Activated CD8-positive, alpha-beta T cell treated with anti-CD3 and anti-CD28 coated beads for 36 hours (primary cell): ENCODE measurements around the gene ADGRV1. TPM values are rescaled to one million over a fixed set of nuclear protein-coding genes. Genes with fewer than 3 reads are reported as not detected.

Source experiments
- ATAC-seq: fragments of 200-7000 bp; cut with Tn5 transposase; one replicate; pipeline ENCODE4 v1.10.0; 2021; ENCODE audit warnings: mild to moderate bottlenecking, moderate library complexity
- CTCF ChIA-PET: fragments of 350-600 bp; sonication (Branson Sonifier 250); formaldehyde crosslinking; loops from one replicate; lab custom pipeline; 2021; ENCODE audit warnings: antibody characterized with exemption; lab: Charles Lee
- POLR2A ChIA-PET: fragments of 350-600 bp; sonication (Branson Sonifier 250); formaldehyde crosslinking; loops from one replicate; lab custom pipeline; 2021; ENCODE audit warnings: antibody characterized with exemption; lab: Charles Lee
- DNase-seq: peaks from one replicate; pipeline ENCODE4 v3.0.0-alpha.2; 2020
- H3K27ac Mint-ChIP-seq: one replicate; pipeline ENCODE4 v1.8.0; 2021; ENCODE audit warnings: mild to moderate bottlenecking, mixed read lengths
- H3K27me3 Mint-ChIP-seq: one replicate; pipeline ENCODE4 v1.8.0; 2021; ENCODE audit warnings: mixed read lengths
- H3K36me3 Mint-ChIP-seq: one replicate; pipeline ENCODE4 v1.8.0; 2021; ENCODE audit warnings: low read depth, mixed read lengths
- H3K4me1 Mint-ChIP-seq: one replicate; pipeline ENCODE4 v1.8.0; 2021; ENCODE audit warnings: low read depth, mixed read lengths
- H3K4me3 Mint-ChIP-seq: one replicate; pipeline ENCODE4 v1.8.0; 2021; ENCODE audit warnings: mild to moderate bottlenecking, moderate library complexity, mixed read lengths
- H3K9me3 Mint-ChIP-seq: one replicate; pipeline ENCODE4 v1.8.0; 2021; ENCODE audit warnings: mixed read lengths
- intact Hi-C: fragments of 100-400 bp; cut with micrococcal nuclease; formaldehyde crosslinking; loops from one replicate; pipeline ENCODE4 v1.10.0; 2022
- total RNA-seq, 2 experiments: library from RNA; stranded (reverse); gene quantifications; one replicate each; pipeline ENCODE4 v1.2.3, GENCODE V29; 2021
- TF ChIP-seq, protein P1 (sequence below): fragments of 200-600 bp; IDR thresholded peaks from one replicate; pipeline ENCODE4 v1.8.0; 2022; ENCODE audit warnings: antibody characterized with exemption, mild to moderate bottlenecking

ADGRV1 gene
- total RNA-seq, 2 experiments from 2014 or later: 0.18 TPM; not detected in 1

DNA sequence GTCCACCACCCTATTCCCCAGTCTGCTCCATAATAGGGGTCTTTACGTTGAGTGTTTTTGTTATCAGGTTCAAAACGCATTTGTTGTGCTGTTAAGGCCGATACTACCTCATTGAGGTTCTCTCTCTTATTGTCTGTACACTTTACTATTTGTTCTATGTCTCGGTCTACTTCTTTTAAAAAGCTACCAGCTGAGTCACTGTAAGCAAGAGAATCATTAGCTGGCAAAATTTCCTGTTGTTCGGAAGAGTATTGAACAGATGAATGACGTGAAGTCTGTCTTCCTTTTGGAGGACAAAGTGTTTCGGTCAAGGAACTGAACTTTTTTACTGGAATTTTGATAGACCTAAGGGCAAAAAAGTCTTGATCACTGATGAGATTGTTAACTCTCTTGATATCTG lies 39.5 kb upstream of the ADGRV1 start:
- Mint-ChIP-seq H3K4me1 (peaks cover 8% of the 10 kb centered on the region), H3K27ac (no peak overlapping the region), H3K9me3 (no peaks in the 10 kb centered on the region), H3K4me3 (no peak overlapping the region), H3K36me3 (peaks cover 35% of the 10 kb centered on the region), H3K27me3 (no peaks in the 10 kb centered on the region)
- TF ChIP-seq, protein P1, sequence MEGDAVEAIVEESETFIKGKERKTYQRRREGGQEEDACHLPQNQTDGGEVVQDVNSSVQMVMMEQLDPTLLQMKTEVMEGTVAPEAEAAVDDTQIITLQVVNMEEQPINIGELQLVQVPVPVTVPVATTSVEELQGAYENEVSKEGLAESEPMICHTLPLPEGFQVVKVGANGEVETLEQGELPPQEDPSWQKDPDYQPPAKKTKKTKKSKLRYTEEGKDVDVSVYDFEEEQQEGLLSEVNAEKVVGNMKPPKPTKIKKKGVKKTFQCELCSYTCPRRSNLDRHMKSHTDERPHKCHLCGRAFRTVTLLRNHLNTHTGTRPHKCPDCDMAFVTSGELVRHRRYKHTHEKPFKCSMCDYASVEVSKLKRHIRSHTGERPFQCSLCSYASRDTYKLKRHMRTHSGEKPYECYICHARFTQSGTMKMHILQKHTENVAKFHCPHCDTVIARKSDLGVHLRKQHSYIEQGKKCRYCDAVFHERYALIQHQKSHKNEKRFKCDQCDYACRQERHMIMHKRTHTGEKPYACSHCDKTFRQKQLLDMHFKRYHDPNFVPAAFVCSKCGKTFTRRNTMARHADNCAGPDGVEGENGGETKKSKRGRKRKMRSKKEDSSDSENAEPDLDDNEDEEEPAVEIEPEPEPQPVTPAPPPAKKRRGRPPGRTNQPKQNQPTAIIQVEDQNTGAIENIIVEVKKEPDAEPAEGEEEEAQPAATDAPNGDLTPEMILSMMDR: no peak
- ChIA-PET CTCF (no interaction called here), POLR2A (interaction anchor here (0.6 to 1.0 kb wide), 2 partner anchors 9 to 115 kb away, joined by 3 to 6 read pairs; no protein-coding TSS in a partner anchor)
- no peak for DNase-seq
- ATAC-seq: no peak
- intact Hi-C loops: no loop called here

DNA sequence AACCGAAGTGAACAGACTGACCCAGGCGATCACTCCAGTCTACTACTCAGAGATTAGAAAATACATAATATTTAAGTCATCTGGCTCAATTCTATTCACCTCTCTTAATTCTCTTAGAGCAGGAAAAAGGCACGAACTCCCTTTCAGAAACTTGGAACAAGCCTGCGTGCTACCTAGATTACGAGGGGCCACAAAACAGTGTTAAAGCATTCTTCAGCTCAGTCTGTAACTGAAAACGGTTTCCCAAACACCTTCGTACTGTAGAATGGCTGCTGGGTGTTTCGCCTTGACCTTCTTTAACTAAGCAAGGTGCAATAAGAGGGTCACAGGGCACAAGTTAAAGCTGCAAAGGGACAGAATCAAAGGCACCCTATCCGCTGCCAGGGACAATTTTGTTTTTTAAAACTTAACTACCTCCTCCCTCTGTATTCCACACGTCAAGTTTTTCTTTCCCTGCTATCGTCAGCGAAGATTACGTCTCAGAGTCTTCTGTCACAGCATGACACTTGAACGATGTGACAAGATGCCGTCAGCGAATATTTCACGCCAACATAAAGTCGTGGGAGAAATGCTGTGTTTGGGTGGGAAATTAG lies 29.9 kb upstream of the ADGRV1 start:
- ATAC-seq: peak; percentile 6
- intact Hi-C loops: loop anchor here (2.0 to 10.0 kb wide), 3 partner anchors 51 to 124 kb away; partner anchors contain the start of gene CETN3
- H3K27me3 Mint-ChIP-seq: peaks cover 4% of the 10 kb centered on the region
- peaks cover 14% of the 10 kb centered on the region for H3K36me3 Mint-ChIP-seq
- ChIA-PET CTCF (interaction anchor here (1.2 to 3.6 kb wide), 8 partner anchors 15 to 255 kb away, joined by 3 to 50 read pairs (median 8); partner anchors contain the start of genes CETN3, MBLAC2 and POLR3G), POLR2A (interaction anchor here (0.6 to 1.6 kb wide), 4 partner anchors 10 to 62 kb away, joined by 3 to 6 read pairs (median 5); partner anchors contain the start of genes MBLAC2 and POLR3G)
- peak overlapping the region; percentile 89 for H3K4me3 Mint-ChIP-seq
- TF ChIP-seq, protein P1: no peak
- peak; percentile 50 for DNase-seq
- peak overlapping the region; percentile 98 for H3K27ac Mint-ChIP-seq
- no peaks in the 10 kb centered on the region for H3K9me3 Mint-ChIP-seq
- H3K4me1 Mint-ChIP-seq: peaks cover 22% of the 10 kb centered on the region

DNA sequence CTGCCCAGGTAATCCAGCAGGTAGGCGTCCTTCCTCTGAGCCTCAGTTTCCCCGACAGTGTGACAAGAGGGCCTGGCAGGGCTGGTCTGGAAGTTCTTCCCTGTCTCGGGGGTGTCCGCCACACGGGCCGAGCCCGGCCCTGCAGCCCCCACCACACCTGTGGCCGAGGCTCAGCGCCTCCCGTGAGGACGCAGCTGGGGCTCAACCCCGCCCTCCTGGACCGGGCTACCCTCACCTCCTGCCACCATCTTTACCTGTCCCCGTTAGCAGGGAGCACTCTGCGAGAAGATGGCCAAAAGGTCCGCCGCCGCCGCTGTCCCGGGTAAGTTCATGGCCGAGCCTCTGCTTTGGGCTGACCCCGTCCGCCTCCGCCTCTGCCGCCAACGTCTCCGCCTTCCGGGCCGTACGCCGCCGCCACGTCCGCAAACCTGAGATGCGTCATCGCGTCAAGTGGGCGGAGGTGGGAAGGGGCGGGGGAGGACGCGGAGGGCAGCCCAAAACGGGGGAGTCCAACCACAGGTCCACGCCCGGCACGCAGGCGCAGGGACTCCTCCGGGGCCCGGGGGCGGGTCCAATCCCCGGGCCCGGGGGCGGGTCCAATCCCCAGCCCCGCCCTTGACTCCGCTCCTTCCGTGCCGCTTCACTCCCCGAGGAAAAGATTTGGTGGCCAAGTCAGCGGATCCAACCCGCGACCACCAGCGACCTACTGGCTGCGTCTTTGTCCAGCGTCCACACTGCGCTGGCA lies 29.2 kb upstream of the ADGRV1 start, which contains the start of gene LYSMD3:
Gene LYSMD3, minus strand, starts transcription at position 391 of the 745 bp plus-strand sequence. CDS start 4,295 bp downstream, outside the sequence.
- H3K27ac Mint-ChIP-seq: peak within 1 kb of the TSS; percentile 98
- ChIA-PET CTCF (interaction anchor here (0.6 to 3.6 kb wide), 17 partner anchors 9 to 254 kb away, joined by 3 to 50 read pairs (median 4); partner anchors contain the start of genes CETN3, MBLAC2 and POLR3G), POLR2A (interaction anchor here (0.6 to 1.6 kb wide), 3 partner anchors 55 to 63 kb away, joined by 3 to 6 read pairs (median 4); partner anchors contain the start of genes MBLAC2 and POLR3G)
- H3K4me1 Mint-ChIP-seq: peaks cover 22% of the 10 kb centered on the region
- H3K36me3 Mint-ChIP-seq: peaks cover 11% of the 10 kb centered on the region
- H3K9me3 Mint-ChIP-seq: no peaks in the 10 kb centered on the region
- TF ChIP-seq, protein P1: no peak
- H3K4me3 Mint-ChIP-seq: peak within 1 kb of the TSS; percentile 89
- peak; percentile 95 for ATAC-seq
- intact Hi-C loops: loop anchor here (2.0 to 10.0 kb wide), 3 partner anchors 52 to 125 kb away; partner anchors contain the start of gene CETN3
- peak; percentile 96 for DNase-seq
- H3K27me3 Mint-ChIP-seq: peaks cover 9% of the 10 kb centered on the region

DNA sequence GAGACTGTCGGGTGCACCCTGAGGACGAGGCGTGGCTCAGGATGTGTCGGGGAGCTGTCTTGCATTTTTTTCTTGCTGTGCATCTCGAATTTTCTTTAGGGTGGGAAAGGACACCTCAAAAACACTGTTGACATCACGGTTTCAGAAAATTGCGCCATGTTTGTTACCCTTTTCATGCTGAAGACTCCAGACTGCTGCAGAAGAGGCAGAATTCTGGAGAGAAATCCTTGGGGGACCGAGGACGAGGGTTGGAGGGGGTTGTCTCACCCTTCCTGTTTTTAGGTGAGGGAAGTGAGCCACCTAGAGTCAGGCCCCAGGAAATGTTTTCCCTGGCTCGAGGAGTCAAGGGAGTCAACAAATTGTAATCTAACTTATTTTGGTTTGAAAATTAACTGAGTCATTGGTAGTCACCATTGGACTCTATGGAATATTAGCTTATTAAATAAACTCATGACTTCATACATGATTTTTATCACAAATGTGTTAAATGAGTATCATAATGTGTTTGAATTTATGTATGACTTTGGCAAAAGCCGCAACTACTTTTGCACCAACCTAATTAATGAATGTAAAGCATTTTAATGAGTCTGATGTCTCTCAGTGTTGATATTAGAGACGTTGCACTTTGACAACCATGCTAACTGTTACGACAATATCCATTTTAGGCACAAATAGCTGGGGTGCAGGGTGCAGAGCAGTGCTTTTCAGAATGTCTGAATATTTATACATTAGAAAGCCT lies 28.5 kb upstream of the ADGRV1 start:
- ChIA-PET CTCF (interaction anchor here (0.6 to 3.6 kb wide), 16 partner anchors 10 to 253 kb away, joined by 3 to 50 read pairs (median 4); partner anchors contain the start of genes CETN3, MBLAC2 and POLR3G), POLR2A (interaction anchor here (1.6 kb wide), 1 partner anchor 57 kb away, joined by 4 read pairs; no protein-coding TSS in a partner anchor)
- H3K9me3 Mint-ChIP-seq: no peaks in the 10 kb centered on the region
- peaks cover 10% of the 10 kb centered on the region for H3K27me3 Mint-ChIP-seq
- DNase-seq (peak; percentile 66), ATAC-seq (peak; percentile 60)
- H3K27ac Mint-ChIP-seq: peak overlapping the region; percentile 98
- H3K36me3 Mint-ChIP-seq: peaks cover 9% of the 10 kb centered on the region
- intact Hi-C loops: loop anchor here (2.0 to 10.0 kb wide), 3 partner anchors 53 to 125 kb away; partner anchors contain the start of gene CETN3
- TF ChIP-seq, protein P1: peak; percentile 64
- peaks cover 20% of the 10 kb centered on the region for H3K4me1 Mint-ChIP-seq
- peak overlapping the region; percentile 89 for H3K4me3 Mint-ChIP-seq
